ENCODE measurements around the gene ERMN.
"Not testable (repeated sequence)": the region's sequence is repeated elsewhere in the genome, so short reads cannot be mapped to it uniquely, and the experiment has no call there.

ERMN gene

GRCh38 chr2:157291018-157291417 is 34.6 kb downstream of the ERMN start:
- no peak for DNase-seq

GRCh38 chr2:157290525-157290924 is 35.1 kb downstream of the ERMN start:
- DNase-seq = peak; percentile 7

DNA sequence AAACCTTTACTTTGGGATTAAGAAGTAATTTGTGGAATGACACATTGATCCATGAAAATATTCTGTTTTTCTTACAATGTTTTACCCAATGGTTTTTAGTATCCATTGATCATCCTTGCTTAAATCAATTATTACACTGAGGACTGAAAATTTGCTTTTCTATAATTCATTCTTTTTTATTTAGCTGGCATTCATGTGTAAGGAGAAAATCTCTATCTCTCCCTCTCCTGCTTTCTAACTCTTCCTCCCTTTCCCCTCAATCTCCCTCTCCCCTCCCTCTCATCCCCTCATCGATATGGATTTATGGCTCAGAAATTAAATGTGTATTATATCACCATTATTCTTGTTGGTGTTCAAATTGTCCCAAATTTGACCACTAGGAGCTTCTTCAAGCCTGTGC is 38.5 kb downstream of the ERMN start:
- DNase-seq = no peak

- DNase-seq = no peak
These were observed 42.2 kb downstream of the ERMN start for GRCh38 chr2:157283468-157283867.

- DNase-seq = no peak
These were observed 44.3 kb downstream of the ERMN start for GRCh38 chr2:157281316-157281715.

- DNase-seq = not testable (repeated sequence)
These were observed 46.3 kb downstream of the ERMN start for GRCh38 chr2:157279311-157279710.

DNA sequence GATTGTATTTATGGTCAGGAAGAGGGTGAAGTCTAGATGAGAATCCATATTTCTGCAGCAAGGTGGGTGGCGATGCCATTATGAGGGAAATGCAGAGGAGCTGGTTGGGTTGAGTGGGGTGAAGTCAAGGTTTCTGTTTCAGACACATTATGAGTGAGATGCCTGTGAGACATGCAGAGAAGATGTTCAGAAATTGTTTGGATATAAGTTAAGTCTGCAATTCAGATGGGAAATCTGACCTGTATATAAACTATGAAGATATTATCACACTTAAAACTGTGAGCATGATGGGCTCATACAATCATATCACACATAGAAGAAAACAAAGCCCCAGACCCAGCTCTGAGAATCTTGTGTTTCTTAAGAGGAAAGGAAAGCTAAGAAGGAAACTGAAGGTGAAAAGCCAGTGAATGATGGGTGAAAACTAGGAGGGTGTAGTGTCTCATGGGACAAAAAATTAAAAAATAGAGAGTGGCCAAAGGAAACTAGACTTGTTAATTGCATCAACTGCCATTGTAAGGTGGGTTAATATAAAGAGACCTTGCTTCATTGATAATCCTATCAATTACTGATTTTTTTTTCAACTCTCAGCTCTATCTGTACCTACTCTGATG is 53.9 kb downstream of the ERMN start:
- DNase-seq = no peak

DNA sequence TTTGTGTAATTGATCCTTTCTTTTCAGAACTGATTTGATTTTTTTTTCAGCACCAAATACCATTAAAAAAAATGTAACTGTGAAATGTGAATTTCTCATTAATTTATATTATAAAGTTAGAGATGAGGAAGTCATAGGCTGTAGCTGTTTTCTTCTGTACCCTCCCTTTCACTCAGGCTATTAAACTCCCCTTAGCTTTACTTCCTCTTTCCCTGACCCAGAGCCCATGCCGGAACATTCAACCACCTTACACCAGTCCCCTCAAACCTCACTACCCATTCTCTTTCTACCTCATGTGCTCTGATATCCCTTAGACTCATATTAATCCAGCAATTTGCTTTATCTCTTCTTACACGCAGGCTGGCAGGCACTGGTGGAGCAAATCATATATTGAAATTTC is 55.7 kb downstream of the ERMN start:
- DNase-seq = no peak

DNA sequence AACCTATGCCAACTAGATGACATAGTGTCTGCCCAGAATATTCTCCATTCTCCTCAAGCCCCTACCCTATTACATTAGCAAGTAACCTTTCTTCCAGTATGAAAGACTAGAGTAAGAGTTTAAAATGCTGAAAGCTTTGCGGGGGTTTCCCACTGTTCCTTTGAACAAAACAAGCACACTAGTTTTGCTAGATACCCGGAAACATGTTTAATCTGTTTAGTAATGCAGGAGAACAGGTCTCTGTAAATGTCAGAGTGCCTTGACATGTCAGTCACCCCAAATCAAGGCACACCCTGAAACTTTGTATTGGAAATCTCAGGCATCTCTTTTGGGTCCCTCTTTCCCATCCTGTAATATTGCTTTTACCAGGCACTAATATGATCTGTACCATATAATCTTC is 56.6 kb downstream of the ERMN start:
- no peak for DNase-seq
